Islet precursor cell (in vitro differentiated cells): Measurements from ENCODE around the gene GADD45A.

Experiments
- DNase-seq: peaks from one replicate; pipeline ENCODE4 v3.0.0-alpha.2; 2018

The GADD45A gene

DNA sequence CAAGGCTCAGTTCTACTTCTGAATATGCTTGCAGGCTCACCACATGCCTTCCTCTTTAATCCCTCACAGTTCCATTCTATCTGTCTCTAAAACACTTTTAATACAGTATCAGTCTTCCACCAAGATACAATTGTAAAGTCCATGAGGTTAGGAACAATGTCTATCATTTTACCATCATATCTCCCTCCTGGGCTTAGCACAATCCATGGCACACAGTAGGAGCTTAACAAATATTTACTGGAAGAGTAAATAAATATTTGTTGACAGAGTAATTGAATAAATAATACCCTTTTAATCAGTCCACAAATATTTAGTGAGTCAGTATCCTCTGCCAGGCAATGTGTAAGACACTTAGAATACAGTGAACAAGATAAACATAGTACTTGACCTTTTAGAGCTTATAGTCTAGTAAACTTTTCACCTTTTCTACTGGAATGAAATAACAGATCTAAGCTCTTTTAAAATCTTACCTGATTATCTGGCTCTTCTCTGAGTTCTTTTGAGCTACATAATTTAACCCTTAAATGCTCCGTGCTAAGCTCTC lies 12.7 kb upstream of the GADD45A start:
- DNase-seq: no peak

DNA sequence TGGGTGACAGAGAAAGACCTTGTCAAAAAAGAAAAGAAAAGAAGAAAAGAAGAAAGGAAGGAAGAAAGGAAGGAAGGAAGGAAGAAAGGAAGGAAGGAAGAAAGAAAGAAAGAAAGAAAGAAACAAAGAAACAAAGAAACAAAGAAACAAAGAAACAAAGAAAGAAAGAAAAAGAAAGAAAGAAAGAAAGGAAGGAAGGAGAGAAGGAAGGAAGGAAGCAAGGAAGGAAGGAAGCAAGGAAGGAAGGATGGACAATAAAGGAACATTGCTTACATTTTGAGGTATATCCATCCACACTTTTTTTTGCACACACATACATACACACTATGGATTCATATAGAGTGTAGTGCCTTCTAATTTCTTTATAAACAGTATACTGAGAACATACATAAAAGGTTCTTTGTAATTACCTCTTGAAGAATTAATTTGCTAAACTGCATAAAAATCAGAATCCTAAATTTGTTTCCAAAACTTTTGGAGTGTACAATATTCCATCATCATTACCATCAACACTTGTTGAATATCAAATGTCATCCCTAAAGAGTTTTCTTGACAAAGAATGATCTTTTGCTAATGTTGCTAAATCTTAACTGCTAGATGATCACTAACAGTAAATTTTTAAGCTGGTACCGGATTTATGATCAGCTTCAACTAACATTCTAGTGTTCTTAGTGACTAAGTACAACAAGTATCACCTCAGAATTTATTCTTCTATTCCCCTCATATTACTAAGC lies 11.4 kb upstream of the GADD45A start:
- DNase-seq: no peak

DNA sequence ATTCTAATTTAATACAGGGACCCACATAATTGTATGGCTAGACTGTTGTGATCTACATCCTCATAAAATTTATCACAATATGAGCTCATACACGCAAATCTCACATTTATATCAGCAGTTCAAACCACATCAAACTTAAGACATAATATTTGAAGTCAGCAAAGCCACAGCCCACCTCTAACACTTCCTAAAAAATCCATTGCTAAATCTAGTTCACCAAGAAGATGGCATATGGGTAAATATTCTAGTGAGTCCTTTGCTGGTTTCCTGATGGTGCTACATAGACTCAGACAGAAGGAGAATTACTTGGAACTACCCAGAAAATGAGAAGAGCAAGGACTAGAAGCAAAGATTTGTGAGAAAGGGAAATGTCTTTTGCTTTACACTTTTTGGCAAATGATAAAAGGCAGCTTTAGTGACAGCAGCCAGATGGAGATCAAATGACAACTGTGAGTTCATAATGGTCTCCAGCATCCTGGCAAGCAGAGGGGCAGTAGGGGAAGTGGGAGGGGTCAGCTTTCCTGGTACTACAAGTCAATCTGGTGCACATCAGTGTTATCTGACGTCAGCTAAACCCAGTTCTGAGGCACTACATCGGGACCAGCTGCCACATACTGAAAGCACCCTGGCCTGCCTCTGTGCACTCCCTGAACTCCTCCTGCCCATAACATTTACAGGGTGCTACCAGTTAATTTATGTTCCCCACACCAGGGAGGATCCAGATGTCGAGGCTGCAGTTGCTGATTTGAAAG lies 10.6 kb upstream of the GADD45A start:
- DNase-seq: peak; percentile 68

DNA sequence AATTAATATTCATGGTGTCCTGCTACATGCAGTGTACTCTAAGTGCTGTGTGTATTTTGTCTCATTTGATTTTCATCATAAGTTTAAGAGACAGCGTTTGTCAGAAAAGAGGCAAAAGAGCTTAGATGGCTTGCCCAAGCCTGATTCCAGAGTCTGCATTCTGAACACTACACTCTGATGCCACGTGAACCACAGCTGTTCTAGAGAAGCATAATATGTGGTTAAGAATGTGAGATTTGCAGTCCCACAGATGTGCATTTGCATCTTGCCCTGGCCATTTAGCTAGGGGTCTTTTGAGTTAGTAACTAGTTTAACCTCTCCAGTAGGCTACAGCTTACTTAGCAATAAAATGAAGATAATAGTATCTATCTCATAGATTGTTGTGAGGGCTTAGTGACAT lies 9.2 kb upstream of the GADD45A start:
- no peak for DNase-seq

DNA sequence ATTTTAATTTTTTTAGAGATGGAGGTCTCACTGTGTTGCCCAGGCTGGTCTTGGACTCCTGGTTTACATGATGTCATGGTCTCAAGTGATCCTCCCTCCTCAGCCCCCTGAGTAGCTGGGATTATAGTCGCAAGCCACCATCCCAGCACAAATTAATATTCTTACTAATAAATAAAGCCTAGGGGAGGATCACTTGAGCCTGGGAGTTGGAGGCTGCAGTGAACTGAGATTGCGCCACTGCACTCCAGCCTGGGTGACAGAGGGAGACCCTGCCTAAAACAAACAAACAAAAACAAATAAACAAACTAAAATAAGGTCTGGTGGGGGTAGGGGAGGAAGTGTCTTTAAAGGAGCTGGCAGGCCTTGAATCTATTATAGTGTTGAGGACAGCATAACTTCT lies 8.7 kb upstream of the GADD45A start:
- no peak for DNase-seq

DNA sequence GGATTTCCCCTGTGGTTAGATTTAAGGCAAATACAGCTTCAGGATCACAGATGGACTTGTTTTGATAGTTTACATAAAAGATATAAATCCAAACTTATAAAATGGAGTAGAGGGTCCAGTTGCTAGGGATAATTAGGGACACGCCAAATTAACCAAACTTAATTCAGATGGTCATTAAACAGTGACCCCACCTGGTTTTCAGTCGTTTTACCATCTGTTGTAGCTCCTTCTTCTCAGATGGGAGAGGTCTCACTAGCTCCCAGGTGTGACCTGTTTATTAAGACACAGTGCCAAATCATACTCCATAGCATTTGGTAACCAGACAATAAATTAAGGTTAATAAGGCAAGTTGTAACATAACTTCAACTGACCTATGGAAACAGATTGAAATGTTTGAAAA lies 8.1 kb upstream of the GADD45A start:
- no peak for DNase-seq

DNA sequence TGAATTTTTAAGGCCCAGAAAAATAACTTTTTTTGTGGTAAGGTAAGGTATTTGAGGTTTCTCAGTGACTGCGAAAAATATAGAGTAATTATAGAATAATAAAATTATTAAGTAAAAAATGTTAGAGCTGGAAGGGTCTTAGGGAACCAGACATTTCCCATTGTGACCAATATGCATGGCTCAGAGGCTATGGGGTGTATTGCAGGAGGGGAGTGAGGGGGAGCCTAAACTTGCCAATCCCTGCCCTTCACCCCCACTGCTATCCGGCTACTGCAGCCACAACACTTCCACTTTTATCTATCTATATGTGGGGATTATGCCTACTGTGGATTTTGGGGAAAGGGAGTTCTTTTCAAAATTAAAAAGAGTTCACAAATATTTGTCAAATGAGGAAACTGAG lies 7.6 kb upstream of the GADD45A start:
- DNase-seq: no peak

DNA sequence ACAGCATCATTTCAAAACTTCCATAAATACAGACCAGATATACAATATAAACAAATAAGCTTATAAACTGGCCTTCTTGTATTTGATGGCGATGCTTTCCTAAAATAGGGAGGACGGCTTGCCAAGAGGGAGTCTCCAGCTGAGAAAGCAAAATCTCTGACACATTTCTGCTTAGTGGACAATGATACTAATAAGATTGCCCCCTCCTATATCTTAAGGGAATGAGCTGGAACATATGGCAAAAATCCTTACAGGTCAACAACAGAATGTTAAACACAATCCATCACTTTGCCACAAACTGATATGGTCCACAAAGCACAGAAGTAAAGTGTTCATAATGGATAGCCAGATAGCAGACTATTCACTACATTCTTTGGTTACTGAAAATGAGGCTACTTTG lies 7.1 kb upstream of the GADD45A start:
- DNase-seq: no peak

DNA sequence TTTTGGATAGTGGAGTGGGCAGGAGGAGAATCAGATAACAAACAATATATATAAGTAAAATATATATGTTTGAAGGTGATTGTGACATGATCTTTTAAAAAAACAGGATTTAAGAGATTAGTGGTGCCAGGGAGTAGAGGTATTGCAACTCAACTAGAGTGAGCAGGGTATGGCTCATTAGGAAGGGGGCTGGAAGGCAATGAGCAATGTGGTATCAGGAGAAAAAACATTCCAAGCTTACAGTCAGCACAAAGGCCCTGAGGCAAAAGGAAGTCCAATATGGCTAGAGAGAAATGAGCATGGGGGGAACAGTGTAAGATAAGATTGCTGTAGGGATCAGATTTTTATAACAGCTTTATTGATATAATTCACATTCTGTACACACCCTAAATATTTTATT lies 5.3 kb upstream of the GADD45A start:
- no peak for DNase-seq

DNA sequence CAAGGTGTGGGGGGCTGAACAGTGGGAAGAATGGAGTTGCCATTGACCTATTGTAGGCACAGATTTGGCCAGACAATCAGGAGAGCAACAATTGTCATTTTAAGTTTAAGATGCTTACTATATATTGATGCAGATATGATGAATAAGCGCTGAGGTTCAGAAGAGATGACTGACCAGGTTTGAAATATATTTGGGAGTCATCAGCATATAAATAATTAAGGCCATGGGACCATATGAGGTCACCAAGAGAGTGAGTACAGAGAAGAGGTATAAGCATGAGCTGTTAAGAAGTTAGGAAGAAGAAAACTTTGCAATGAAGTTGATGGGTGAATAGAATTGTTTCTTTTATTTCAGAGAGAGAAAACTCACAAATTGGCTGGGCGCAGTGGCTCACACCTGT lies 4.5 kb upstream of the GADD45A start:
- DNase-seq: no peak

DNA sequence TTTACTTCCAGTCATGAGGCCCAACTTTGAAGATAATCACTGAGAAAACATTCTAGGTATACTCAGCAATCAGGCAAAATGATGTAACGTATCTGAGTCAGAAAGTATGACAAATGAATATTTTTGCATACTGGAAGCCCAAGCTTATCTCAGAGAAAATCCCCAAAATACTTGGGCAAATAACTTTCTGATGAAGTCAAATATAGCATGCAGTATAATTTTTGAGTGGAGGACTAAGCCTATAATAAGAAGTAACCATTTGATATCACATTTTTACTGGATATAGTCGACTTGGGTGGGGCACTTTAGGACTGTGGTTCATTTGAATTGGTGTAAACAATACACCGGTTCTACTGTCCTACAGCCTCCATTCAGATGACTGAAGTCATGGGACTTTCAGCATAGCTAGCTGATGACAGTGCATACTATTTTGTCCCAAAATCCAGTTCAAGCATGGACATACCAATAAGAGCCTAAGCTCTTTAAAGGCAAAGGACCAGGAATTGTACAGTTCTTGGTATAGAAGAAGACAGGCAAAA lies 2.3 kb upstream of the GADD45A start:
- no peak for DNase-seq

DNA sequence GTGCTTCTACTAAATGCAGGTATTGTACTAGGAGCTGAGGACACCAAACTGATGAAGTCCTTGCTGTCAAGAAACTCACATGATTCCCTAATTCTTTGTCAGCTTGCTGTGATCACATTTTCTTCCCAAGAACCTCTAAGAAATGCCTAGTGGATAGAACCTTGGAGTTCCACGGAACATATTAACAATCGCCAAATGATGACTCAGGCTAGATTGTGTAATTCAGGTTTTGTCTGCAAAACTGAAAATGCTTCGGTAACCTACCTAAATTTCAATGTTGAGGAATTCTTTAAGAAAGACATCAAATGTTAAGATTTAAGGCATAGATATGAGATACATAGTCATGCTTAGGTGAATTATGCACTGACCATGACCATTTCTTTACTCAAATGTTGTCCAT lies 1.7 kb upstream of the GADD45A start:
- DNase-seq: no peak

DNA sequence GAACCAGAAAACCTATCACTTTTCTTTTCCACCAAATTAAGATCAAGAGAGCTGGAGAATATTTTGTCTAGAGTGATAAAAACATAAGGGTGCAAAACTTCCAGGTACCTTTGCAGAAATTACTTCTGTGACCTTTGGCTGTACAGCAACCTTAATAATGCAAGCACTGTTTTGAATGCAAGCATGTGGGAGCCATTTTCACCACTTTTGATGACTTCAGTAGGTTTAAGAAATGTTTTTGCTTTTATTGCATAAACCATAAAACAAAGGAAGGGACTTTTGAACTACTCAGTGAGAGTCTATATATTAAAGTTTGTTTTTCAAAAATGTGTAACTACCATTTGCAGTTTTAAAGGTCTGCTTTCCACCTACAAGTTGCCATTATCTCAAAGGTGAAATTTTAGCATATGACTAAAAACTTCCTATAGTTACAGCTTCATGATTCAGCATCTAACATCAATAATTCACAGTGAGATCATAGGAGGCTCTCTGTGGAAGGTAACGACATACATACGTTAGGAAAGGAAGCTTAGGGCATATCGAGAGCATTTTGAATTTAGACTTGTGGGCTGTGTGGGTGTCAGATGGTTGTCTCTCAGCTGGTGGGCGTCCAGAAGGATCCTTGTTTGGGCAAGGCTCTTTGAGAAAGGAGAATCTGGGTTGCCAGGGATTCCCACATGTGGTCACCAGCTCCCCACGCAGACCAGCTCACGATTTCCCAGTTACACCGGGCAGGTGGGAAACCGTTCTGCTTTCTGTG lies 1.1 kb upstream of the GADD45A start:
- no peak for DNase-seq

DNA sequence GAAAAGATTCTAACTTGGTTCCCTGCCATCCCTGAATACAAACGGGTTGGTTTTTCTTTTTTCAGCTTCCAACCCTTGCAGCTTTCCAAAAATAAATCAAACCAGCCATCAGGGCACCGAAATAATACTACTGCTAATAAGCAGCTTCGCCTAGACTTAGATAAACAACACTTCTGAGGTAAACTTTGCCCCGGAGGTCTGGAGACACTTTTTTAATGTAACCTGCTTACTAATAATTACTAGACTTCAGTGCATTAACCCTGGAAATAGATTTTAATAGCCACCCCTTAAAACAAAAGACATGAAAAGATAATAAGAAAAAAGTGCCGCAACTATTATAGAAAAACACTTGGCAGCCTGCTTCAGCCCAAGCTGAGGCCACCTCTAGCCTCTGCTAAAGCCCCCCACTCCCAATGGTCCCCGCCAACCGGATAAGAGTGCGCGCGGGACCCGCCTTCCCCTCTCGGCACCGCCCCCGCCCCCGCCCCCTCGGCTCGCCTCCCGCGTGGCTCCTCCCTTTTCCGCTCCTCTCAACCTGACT lies 405 bp upstream of the GADD45A start:
- DNase-seq: no peak

DNA sequence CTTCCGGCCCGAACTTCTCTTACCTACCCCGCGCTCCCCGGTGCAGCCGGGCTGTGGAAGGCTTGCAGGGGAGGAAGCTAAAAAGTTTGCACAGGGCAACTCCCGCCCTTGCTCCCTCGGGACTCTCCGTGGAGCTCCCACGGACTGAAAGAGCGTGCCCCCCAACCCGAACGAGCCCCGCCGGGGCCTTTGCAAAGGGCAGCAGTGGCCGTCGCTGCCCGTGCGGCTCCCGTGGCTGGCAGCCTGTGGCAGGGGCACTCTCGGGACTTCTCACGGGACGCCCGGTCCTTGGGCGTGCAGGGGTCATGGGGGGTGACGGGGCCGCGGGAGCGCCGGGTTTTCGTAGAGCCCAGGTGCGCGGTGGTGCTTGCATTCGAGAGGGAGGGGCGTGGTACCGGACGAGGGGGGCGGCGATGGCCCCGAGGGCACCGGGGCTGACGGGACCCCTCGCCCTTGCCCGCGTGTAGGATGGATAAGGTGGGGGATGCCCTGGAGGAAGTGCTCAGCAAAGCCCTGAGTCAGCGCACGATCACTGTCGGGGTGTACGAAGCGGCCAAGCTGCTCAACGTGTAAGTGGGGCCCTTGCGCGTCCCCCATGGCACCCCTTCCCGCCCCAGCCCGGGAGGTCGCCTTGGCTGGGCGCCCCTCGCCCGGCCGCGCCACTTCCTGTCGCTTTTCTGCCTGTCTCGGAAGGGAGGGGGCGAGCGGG lies 711 bp downstream of the GADD45A start:
- no peak for DNase-seq

DNA sequence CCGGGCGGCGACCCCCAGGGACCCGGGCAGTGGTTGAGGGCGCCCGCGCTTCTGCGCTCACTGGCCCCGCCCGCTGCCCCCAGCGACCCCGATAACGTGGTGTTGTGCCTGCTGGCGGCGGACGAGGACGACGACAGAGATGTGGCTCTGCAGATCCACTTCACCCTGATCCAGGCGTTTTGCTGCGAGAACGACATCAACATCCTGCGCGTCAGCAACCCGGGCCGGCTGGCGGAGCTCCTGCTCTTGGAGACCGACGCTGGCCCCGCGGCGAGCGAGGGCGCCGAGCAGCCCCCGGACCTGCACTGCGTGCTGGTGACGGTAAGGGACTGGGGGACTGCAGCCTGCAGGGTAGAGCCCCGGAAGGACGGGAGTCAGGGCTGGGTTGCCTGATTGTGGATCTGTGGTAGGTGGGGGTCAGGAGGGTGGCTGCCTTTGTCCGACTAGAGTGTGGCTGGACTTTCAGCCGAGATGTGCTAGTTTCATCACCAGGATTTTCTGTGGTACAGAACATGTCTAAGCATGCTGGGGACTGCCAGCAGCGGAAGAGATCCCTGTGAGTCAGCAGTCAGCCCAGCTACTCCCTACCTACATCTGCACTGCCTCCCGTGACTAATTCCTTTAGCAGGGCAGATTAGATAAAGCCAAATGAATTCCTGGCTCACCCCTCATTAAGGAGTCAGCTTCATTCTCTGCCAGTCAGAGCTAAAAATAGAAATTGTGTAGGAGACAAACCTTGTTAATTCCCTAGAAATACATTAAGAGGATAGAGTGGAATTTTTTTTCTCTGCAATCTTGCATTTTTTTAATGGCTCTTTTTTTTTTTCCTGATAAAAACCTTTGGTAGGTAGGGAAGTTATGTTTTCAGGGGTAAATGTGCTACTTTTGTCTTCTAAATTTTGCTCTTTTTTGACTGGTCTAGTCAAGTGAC lies 1.5 kb downstream of the GADD45A start:
- peak; percentile 95 for DNase-seq

DNA sequence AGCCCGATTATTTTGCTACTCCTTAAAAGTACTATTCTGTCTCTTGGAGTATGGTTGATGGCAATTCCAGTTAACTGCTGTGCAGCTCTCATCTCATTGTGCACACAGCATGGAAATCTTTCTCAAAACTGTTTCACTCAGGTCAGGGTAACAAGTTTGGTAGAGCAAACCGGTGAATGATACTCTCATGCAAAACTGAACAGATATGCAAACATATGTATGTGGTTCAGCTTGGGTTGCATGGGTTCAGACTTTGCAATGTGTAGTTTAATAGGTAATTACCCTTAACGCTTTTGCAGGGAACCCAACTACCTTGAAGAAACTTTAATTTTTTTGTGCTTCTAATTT lies 2.2 kb downstream of the GADD45A start:
- no peak for DNase-seq

DNA sequence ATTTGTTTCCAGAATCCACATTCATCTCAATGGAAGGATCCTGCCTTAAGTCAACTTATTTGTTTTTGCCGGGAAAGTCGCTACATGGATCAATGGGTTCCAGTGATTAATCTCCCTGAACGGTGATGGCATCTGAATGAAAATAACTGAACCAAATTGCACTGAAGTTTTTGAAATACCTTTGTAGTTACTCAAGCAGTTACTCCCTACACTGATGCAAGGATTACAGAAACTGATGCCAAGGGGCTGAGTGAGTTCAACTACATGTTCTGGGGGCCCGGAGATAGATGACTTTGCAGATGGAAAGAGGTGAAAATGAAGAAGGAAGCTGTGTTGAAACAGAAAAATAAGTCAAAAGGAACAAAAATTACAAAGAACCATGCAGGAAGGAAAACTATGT lies 2.6 kb downstream of the GADD45A start:
- DNase-seq: no peak

DNA sequence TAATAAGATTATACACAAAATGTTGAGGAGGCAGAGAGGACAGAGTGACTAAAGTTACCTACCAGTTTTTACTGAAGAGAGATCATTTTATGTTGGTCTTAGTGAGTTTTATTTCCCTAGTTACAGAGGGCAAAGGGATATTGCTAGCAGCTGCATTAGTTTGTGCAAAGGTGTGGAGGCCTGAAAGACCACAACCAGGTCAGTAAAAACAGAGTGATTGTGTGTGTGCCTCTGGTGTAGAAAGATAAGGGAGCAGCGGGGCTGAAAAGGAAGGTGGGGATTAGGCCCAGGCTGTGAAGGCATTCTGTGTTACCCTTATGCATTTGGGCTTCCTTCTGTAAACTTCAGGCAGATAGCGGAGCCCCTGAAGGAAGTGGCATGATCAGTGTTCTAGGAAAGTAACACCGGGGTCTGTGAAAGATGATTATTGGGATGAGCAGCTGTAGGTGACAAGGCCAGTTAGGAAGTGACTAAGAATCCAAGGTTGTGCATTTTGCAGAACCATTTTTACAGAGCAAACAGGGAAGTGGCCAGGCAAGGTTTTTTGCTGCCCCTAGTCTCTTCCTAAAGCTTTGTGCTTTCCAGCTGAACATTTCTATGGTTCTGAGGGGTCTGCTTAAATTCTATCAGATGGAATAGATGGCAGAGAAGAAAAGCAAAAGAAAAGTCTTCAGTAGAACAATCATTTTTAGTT lies 3.7 kb downstream of the GADD45A start:
- no peak for DNase-seq

DNA sequence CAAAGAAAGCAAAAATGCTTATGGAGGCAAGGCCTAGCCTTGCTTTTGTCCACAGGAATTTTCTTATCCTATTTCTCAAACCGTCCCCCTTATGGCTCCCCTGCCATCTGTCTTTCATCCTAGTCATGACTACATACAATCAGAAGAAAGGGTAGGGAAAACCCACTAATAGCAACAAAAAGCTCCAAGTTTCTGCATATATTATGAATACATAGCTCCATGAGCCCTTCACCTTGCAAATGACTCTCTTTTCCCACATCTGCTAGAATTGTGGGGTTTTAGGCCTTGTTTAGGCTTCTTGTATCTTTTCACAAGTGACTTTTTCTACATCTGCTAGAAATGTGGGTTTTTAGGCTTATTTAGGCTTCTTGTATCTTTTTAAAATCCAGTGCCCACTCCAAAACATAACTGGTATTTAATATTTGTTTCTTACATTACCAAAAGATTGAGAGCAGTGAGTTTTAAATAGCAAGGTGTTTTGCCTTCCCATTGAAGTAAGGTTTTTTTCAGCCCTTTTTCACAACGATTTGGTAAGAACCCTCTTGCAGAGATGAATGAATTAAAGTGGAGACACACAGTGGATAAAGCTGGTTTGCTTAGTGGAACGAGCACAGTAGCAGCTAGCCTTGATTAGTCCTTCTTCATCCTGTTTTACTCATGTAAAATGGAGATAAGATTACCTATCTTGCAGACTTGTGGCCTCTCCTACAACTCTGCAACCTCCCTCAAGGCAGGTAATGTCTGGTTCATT lies 4.4 kb downstream of the GADD45A start:
- no peak for DNase-seq
